HL-60 (cell line): ENCODE results near the gene RNF144A.
A peak's percentile ranks its signal among the peaks of the same experiment; 100 is the strongest.

ENCODE experiments used
- DNase-seq, 2 experiments: peaks; one replicate each; pipeline ENCODE4 v3.0.0-alpha.2; 2010 to 2020; ENCODE audit warnings: low read depth in 1 of 2, low spot score in 1 of 2
- H3K27ac ChIP-seq: fragments of 250-450 bp; sonication (Bioruptor Pico); replicated peaks from 2 replicates; pipeline ENCODE4 v1.5.1; 2020; ENCODE audit warnings: mild to moderate bottlenecking, moderate library complexity
- H3K27me3 ChIP-seq: fragments of 250-450 bp; sonication (Bioruptor Pico); 2 replicates; pipeline ENCODE4 v1.5.1; 2021; ENCODE audit warnings: mild to moderate bottlenecking, moderate library complexity; ENCODE audit not compliant: insufficient read depth, poor library complexity, severe bottlenecking
- H3K4me3 ChIP-seq: replicated peaks from 2 replicates; pipeline ENCODE4 v1.5.1; 2011; ENCODE audit warnings: mild to moderate bottlenecking, control low read depth, low read length; ENCODE audit not compliant: insufficient read depth
- GABPA ChIP-seq: IDR thresholded peaks from 2 replicates; pipeline ENCODE4 v1.6.1; 2012; ENCODE audit warnings: low read depth
- POLR2AphosphoS5 ChIP-seq: IDR thresholded peaks from 2 replicates; pipeline ENCODE4 v1.6.1; 2012; ENCODE audit warnings: low read depth
- SPI1 ChIP-seq: IDR thresholded peaks from 2 replicates; pipeline ENCODE4 v1.6.1; 2012; ENCODE audit warnings: low read depth, mild to moderate bottlenecking, borderline replicate concordance
- TF ChIP-seq, protein P1 (sequence below): IDR thresholded peaks from 2 replicates; pipeline ENCODE4 v1.6.1; 2012; ENCODE audit warnings: low read depth; ENCODE audit not compliant: insufficient replicate concordance
- TF ChIP-seq, protein P2 (sequence below): IDR thresholded peaks from one replicate; pipeline ENCODE4 v1.5.1; 2011; ENCODE audit warnings: low read length, control low read depth, inconsistent platforms; ENCODE audit not compliant: insufficient read depth

RNF144A gene

GRCh38 chr2:6880200-6880733, 36.9 kb upstream of the RNF144A start:
- H3K4me3 ChIP-seq: no peak overlapping the region
- TF ChIP-seq, protein P1, sequence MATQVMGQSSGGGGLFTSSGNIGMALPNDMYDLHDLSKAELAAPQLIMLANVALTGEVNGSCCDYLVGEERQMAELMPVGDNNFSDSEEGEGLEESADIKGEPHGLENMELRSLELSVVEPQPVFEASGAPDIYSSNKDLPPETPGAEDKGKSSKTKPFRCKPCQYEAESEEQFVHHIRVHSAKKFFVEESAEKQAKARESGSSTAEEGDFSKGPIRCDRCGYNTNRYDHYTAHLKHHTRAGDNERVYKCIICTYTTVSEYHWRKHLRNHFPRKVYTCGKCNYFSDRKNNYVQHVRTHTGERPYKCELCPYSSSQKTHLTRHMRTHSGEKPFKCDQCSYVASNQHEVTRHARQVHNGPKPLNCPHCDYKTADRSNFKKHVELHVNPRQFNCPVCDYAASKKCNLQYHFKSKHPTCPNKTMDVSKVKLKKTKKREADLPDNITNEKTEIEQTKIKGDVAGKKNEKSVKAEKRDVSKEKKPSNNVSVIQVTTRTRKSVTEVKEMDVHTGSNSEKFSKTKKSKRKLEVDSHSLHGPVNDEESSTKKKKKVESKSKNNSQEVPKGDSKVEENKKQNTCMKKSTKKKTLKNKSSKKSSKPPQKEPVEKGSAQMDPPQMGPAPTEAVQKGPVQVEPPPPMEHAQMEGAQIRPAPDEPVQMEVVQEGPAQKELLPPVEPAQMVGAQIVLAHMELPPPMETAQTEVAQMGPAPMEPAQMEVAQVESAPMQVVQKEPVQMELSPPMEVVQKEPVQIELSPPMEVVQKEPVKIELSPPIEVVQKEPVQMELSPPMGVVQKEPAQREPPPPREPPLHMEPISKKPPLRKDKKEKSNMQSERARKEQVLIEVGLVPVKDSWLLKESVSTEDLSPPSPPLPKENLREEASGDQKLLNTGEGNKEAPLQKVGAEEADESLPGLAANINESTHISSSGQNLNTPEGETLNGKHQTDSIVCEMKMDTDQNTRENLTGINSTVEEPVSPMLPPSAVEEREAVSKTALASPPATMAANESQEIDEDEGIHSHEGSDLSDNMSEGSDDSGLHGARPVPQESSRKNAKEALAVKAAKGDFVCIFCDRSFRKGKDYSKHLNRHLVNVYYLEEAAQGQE: no peak
- no peak for TF ChIP-seq SPI1
- TF ChIP-seq GABPA: no peak
- TF ChIP-seq, protein P2, sequence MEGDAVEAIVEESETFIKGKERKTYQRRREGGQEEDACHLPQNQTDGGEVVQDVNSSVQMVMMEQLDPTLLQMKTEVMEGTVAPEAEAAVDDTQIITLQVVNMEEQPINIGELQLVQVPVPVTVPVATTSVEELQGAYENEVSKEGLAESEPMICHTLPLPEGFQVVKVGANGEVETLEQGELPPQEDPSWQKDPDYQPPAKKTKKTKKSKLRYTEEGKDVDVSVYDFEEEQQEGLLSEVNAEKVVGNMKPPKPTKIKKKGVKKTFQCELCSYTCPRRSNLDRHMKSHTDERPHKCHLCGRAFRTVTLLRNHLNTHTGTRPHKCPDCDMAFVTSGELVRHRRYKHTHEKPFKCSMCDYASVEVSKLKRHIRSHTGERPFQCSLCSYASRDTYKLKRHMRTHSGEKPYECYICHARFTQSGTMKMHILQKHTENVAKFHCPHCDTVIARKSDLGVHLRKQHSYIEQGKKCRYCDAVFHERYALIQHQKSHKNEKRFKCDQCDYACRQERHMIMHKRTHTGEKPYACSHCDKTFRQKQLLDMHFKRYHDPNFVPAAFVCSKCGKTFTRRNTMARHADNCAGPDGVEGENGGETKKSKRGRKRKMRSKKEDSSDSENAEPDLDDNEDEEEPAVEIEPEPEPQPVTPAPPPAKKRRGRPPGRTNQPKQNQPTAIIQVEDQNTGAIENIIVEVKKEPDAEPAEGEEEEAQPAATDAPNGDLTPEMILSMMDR: no peak
- no peak for TF ChIP-seq POLR2AphosphoS5
- peak overlapping the region; percentile 11; the same call in 1 of the 2 replicates for H3K27ac ChIP-seq
- no peaks in the 10 kb centered on the region for H3K27me3 ChIP-seq
- peak in 1 of 2 experiments; percentile 36 for DNase-seq

- DNase-seq: no peak
- no peak overlapping the region for H3K27ac ChIP-seq
- TF ChIP-seq SPI1 (no peak), GABPA (no peak), POLR2AphosphoS5 (no peak)
- TF ChIP-seq, protein P2: no peak
- TF ChIP-seq, protein P1: no peak
Observed at GRCh38 chr2:6881046-6881445, 36.2 kb upstream of the RNF144A start.

DNA sequence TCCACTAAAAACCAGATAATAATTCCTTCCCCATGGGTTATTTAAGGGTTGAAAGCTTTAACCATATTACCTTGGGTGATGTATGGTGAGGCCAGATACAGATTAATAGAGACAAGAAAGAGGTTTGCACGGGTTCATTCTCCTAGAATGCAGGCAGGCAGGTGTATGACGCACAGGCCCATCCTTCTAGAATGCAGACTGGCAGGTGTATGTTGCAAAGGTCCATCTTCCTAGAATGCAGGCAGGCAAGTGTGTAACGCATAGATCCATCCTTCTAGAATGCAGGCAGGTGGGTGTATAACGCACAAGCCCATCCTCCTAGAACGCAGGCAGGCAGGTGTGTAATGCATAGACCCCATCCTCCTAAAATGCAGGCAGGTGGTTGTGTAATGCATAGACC, 35.7 kb upstream of the RNF144A start:
- H3K27me3 ChIP-seq: no peaks in the 10 kb centered on the region
- DNase-seq: no peak
- H3K27ac ChIP-seq: no peak overlapping the region
- TF ChIP-seq POLR2AphosphoS5 (no peak), SPI1 (no peak), GABPA (no peak)
- TF ChIP-seq, protein P2: no peak
- TF ChIP-seq, protein P1: no peak
- H3K4me3 ChIP-seq: no peak overlapping the region

More at GRCh38 chr2:6881046-6881445, 36.2 kb upstream of the RNF144A start:
- Histone ChIP-seq H3K4me3 (no peak overlapping the region), H3K27me3 (no peaks in the 10 kb centered on the region)
